GM18868 (cell line): ENCODE measurements around the gene LZTS2.
"Not testable (repeated sequence)": the region's sequence is repeated elsewhere in the genome, so short reads cannot be mapped to it uniquely, and the experiment has no call there.

Source experiments
- ATAC-seq: cut with Tn5 transposase; IDR thresholded peaks from one replicate; pipeline ENCODE4 v1.9.1; 2021; ENCODE audit warnings: mild to moderate bottlenecking, moderate library complexity; ENCODE audit not compliant: unreplicated experiment

Gene LZTS2

GRCh38 chr10:100999742-101000126 lies at the start of gene LZTS2:
Gene LZTS2, plus strand, starts transcription at chr10:100999808. Its CDS starts 2,731 bp downstream, at chr10:101002539.
- ATAC-seq = no peak

- no peak for ATAC-seq
Measured at GRCh38 chr10:100960251-100960650, 39.4 kb upstream of the LZTS2 start.

- no peak for ATAC-seq
Measured at GRCh38 chr10:100962351-100963080, 37.1 kb upstream of the LZTS2 start.

- no peak for ATAC-seq
Measured at GRCh38 chr10:100963826-100964225, 35.8 kb upstream of the LZTS2 start.

GRCh38 chr10:100965820-100966219 lies 33.8 kb upstream of the LZTS2 start:
- no peak for ATAC-seq

GRCh38 chr10:100966887-100967286 lies 32.7 kb upstream of the LZTS2 start:
- no peak for ATAC-seq

- no peak for ATAC-seq
Measured at GRCh38 chr10:100967332-100967731, 32.3 kb upstream of the LZTS2 start.

GRCh38 chr10:100968062-100968736 lies 31.4 kb upstream of the LZTS2 start:
- ATAC-seq = no peak

- ATAC-seq = no peak
Measured at GRCh38 chr10:100968863-100969186, 30.8 kb upstream of the LZTS2 start.

GRCh38 chr10:100969187-100970075 lies 30.2 kb upstream of the LZTS2 start, which contains the start of gene SEMA4G:
Gene SEMA4G, plus strand, starts transcription at chr10:100969504. Its CDS starts 3,409 bp downstream, at chr10:100972913.
- ATAC-seq = peak; percentile 66

GRCh38 chr10:100970076-100970913 lies 29.3 kb upstream of the LZTS2 start:
- no peak for ATAC-seq

GRCh38 chr10:100970914-100971811 lies 28.4 kb upstream of the LZTS2 start:
- ATAC-seq = no peak

GRCh38 chr10:100972115-100972903 lies 27.3 kb upstream of the LZTS2 start:
- no peak for ATAC-seq

- no peak for ATAC-seq
Measured at GRCh38 chr10:100972904-100973535, 26.6 kb upstream of the LZTS2 start.

- not testable (repeated sequence) for ATAC-seq
Measured at GRCh38 chr10:100975397-100975796, 24.2 kb upstream of the LZTS2 start.

GRCh38 chr10:100976906-100977305 lies 22.7 kb upstream of the LZTS2 start:
- ATAC-seq = no peak

GRCh38 chr10:100977436-100977835 lies 22.2 kb upstream of the LZTS2 start:
- ATAC-seq = no peak
